K562 (cell line): ENCODE data around the gene EMC1. TPM values are rescaled to one million over a fixed set of nuclear protein-coding genes. Genes with fewer than 3 reads are reported as not detected.

ENCODE experiments used
- ATAC-seq: fragments of 200-7000 bp; cut with Tn5 transposase; 3 replicates; pipeline ENCODE4 v1.9.1; 2020; ENCODE audit warnings: moderate library complexity
- BruUV-seq: library from RNA; stranded (reverse); fragments of 400-500 nt; replicated peaks from 2 replicates; lab custom pipeline; 2021; lab: Mats Ljungman, UMichigan
- CTCF ChIA-PET: fragments of 300-600 bp; formaldehyde crosslinking; extraction: SDS; loops from one replicate; lab custom pipeline; 2021; ENCODE audit warnings: low intra/inter-chr PET ratio; lab: Yijun Ruan, JAX
- POLR2A ChIA-PET: fragments of 300-600, 350-650 bp; sonication (Branson Sonifier 250); formaldehyde crosslinking; extraction: SDS; loops from one replicate; lab custom pipeline; 2021; ENCODE audit warnings: antibody characterized with exemption, inconsistent platforms; lab: Yijun Ruan, JAX
- DNase-seq, 4 experiments: peaks; one replicate each; pipeline versions ENCODE4 v3.0.0 to v3.0.0-alpha.2; 2011 to 2018; ENCODE audit warnings: low spot score in 3 of 4, mixed read lengths in 3 of 4; ENCODE audit errors: extremely low read depth in 1 of 4
- FAIRE-seq: peaks from 2 replicates; lab custom pipeline; 2011; peaks lifted over from hg19 to GRCh38; lab: Jason Lieb, UNC
- H2AFZ ChIP-seq: 2 replicates; pipeline ENCODE4 v1.6.0; 2011; ENCODE audit warnings: low read depth, low read length, control low read depth, inconsistent platforms
- H3K27ac ChIP-seq: fragments of 200-600 bp; 3 replicates; pipeline ENCODE4 v1.8.0; 2011; ENCODE audit warnings: low read depth, mild to moderate bottlenecking, control low read depth, inconsistent platforms, low read length, moderate library complexity, mixed read lengths; ENCODE audit errors: extremely low read depth
- H3K27me3 ChIP-seq, 2 experiments: fragments of 300-600 bp in 1 of 2; 2 replicates in 1 of 2; 3 replicates in 1 of 2; pipeline versions ENCODE4 v1.6.0 to v1.8.0; 2011; ENCODE audit warnings: inconsistent platforms in 2 of 2, low read length in 2 of 2, mild to moderate bottlenecking in 1 of 2, mixed read lengths in 1 of 2, moderate library complexity in 1 of 2; ENCODE audit not compliant: control insufficient read depth in 2 of 2, insufficient read depth in 2 of 2
- H3K36me3 ChIP-seq: fragments of 300-600 bp; 3 replicates; pipeline ENCODE4 v1.8.0; 2011; ENCODE audit warnings: mild to moderate bottlenecking, low read length, inconsistent platforms; ENCODE audit not compliant: control insufficient read depth, insufficient read depth
- H3K4me1 ChIP-seq, 2 experiments: fragments of 200-600 bp in 1 of 2; replicated peaks in 1 of 2; 2 replicates in 1 of 2; 3 replicates in 1 of 2; pipeline versions ENCODE4 v1.5.1 to v1.8.0; 2011; ENCODE audit warnings: inconsistent platforms in 2 of 2, low read length in 2 of 2, mild to moderate bottlenecking in 1 of 2, mixed read lengths in 1 of 2, moderate library complexity in 1 of 2; ENCODE audit not compliant: control insufficient read depth in 2 of 2, insufficient read depth in 2 of 2
- H3K4me2 ChIP-seq: 2 replicates; pipeline ENCODE4 v1.6.1; 2011; ENCODE audit warnings: low read length, control low read depth, inconsistent platforms, mixed read lengths; ENCODE audit not compliant: insufficient read depth
- H3K4me3 ChIP-seq: fragments of 200-600 bp; sonication (generic), shearing (Covaris generic); 2 replicates; pipeline ENCODE4 v1.5.1; 2016; ENCODE audit warnings: control low read depth, inconsistent platforms
- H3K79me2 ChIP-seq: fragments of 200-600 bp; 3 replicates; pipeline ENCODE4 v1.8.0; 2011; ENCODE audit warnings: low read length, inconsistent platforms; ENCODE audit not compliant: control insufficient read depth, insufficient read depth
- H3K9ac ChIP-seq, 2 experiments: 2 replicates each; pipeline versions ENCODE4 v1.6.0 to v1.6.1; 2011; ENCODE audit warnings: low read depth in 2 of 2, low read length in 2 of 2, control low read depth in 1 of 2, inconsistent platforms in 1 of 2, mild to moderate bottlenecking in 1 of 2, mixed read lengths in 1 of 2; ENCODE audit not compliant: insufficient read depth in 1 of 2
- H3K9me1 ChIP-seq: one replicate; pipeline ENCODE4 v1.6.0; 2011; ENCODE audit warnings: inconsistent platforms, mild to moderate bottlenecking, low read length, moderate library complexity; ENCODE audit not compliant: control insufficient read depth, insufficient read depth
- H3K9me3 ChIP-seq: replicated peaks from 2 replicates; pipeline ENCODE4 v1.5.1; 2011; ENCODE audit warnings: low read depth, low read length, inconsistent platforms; ENCODE audit not compliant: control insufficient read depth, insufficient read depth
- H4K20me1 ChIP-seq: replicated peaks from 2 replicates; pipeline ENCODE4 v1.6.1; 2011; ENCODE audit warnings: low read length, inconsistent platforms, mixed read lengths; ENCODE audit not compliant: control insufficient read depth, insufficient read depth
- ETV5 ChIP-seq: sonication (generic); formaldehyde crosslinking; IDR thresholded peaks from 2 replicates; pipeline ENCODE4 v1.4.0; 2020; ENCODE audit warnings: low read depth, mild to moderate bottlenecking, missing genetic modification reagents
- MTA3 ChIP-seq: fragments of 450-650 bp; formaldehyde crosslinking; IDR thresholded peaks from 2 replicates; pipeline ENCODE4 v1.6.1; 2017; ENCODE audit warnings: mild to moderate bottlenecking, borderline replicate concordance
- NCOA1 ChIP-seq: fragments of 450-650 bp; IDR thresholded peaks from 2 replicates; pipeline ENCODE4 v1.6.1; 2016; ENCODE audit warnings: low read depth
- NFE2L1 ChIP-seq: fragments of 450-650 bp; IDR thresholded peaks from 2 replicates; pipeline ENCODE4 v1.6.1; 2016; ENCODE audit warnings: missing genetic modification characterization, low read depth, mild to moderate bottlenecking, missing compliant biosample characterization, moderate library complexity, borderline replicate concordance
- NFIX ChIP-seq: fragments of 250-450 bp; sonication (Bioruptor Pico); IDR thresholded peaks from 2 replicates; pipeline ENCODE4 v1.4.0; 2020; ENCODE audit warnings: low read depth, mild to moderate bottlenecking, moderate library complexity
- SOX6 ChIP-seq: fragments of 450-650 bp; IDR thresholded peaks from 2 replicates; pipeline ENCODE4 v1.6.1; 2014; ENCODE audit warnings: mild to moderate bottlenecking
- TAF1 ChIP-seq: IDR thresholded peaks from 2 replicates; pipeline ENCODE4 v1.6.1; 2011; ENCODE audit warnings: mild to moderate bottlenecking, low read length, moderate library complexity; ENCODE audit not compliant: insufficient read depth, control insufficient read depth, severe bottlenecking; ENCODE audit errors: extremely low read depth
- ZNF324 ChIP-seq: fragments of 250-450 bp; sonication (Bioruptor Pico); IDR thresholded peaks from 2 replicates; pipeline ENCODE4 v1.4.0; 2020; ENCODE audit warnings: mild to moderate bottlenecking
- ZNF354B ChIP-seq: fragments of 250-450 bp; sonication (Bioruptor Pico); IDR thresholded peaks from 2 replicates; pipeline ENCODE4 v1.4.0; 2020
- WGBS: fragments of 100-300 bp; shearing (Covaris generic); methylation state at CpG from one replicate; pipeline ENCODE4 v1.1.6; 2016; ENCODE audit warnings: low coverage, mixed read lengths; ENCODE audit not compliant: insufficient coverage; ENCODE audit errors: missing lambda C conversion rate; 5-methylcytosine and 5-hydroxymethylcytosine counted together
- in situ Hi-C: fragments of 300-500 bp; cut with MboI; formaldehyde crosslinking; loops from 4 replicates; pipeline ENCODE4 v1.15.0; 2018; ENCODE audit warnings: inconsistent platforms, mixed read lengths
- intact Hi-C: fragments of 100-400 bp; cut with micrococcal nuclease; formaldehyde crosslinking; loops from 2 replicates; pipeline ENCODE4 v1.14.2; 2022
- polyA plus RNA-seq, 8 experiments: library from polyadenylated mRNA; depleted of rRNA in 4 of 8; stranded (reverse) in 5 of 8; unstranded in 3 of 8; fragments of >200 nt; fragmentation: Nextera tagmentation in 2 of 8; fragmentation: Illumina TruSeq in 1 of 8; extraction: Ambion mirVana in 2 of 8; extraction: Trizol in 1 of 8; gene quantifications; 2 replicates each; pipeline versions ENCODE4 v1.2.1 to v1.2.3, GENCODE V29; 2011 to 2014; ENCODE audit warnings: inconsistent platforms in 1 of 8, missing spikeins in 1 of 8
- total RNA-seq, 7 experiments: library from RNA; depleted of rRNA in 6 of 7; stranded (reverse); fragments of >200 nt in 6 of 7; fragmentation: Illumina TruSeq in 2 of 7; extraction: Trizol in 2 of 7; gene quantifications; 2 replicates each; pipeline versions ENCODE4 v1.2.1 to v1.2.3, GENCODE V29; 2011 to 2021; ENCODE audit warnings: low replicate concordance in 1 of 7
- TF ChIP-seq, protein P1 (sequence below): fragments of 200-600 bp; sonication (generic); IDR thresholded peaks from one replicate; pipeline ENCODE4 v1.6.1; 2012; ENCODE audit warnings: mild to moderate bottlenecking, low read depth, low read length, inconsistent platforms
- TF ChIP-seq, protein P2 (sequence below): fragments of 450-650 bp; IDR thresholded peaks from 2 replicates; pipeline ENCODE4 v1.6.1; 2014; ENCODE audit warnings: low read depth, mild to moderate bottlenecking, moderate library complexity, borderline replicate concordance

Gene EMC1
- total and polyA plus RNA-seq, 9 of the 15 experiments (the other 6 are each of a cell fraction or from before 2014, with no cell fraction given): 17.8 to 88.2 (median 37.4) TPM

GRCh38 chr1:19198820-19199219, 52.5 kb downstream of the EMC1 start:
- intact Hi-C loops: no loop called here
- peaks cover 4 to 14% of the 10 kb centered on the region in 2 experiments; a peak in 3 of 5 replicates for H3K4me1 ChIP-seq
- no peak overlapping the region for H3K27ac ChIP-seq
- no peak for FAIRE-seq
- peaks cover 24% of the 10 kb centered on the region for H4K20me1 ChIP-seq
- H3K4me2 ChIP-seq: no peak overlapping the region
- peaks cover 54% of the 10 kb centered on the region for H3K79me2 ChIP-seq
- ATAC-seq: no peak
- H3K36me3 ChIP-seq: peaks cover 87% of the 10 kb centered on the region
- no peaks in the 10 kb centered on the region for H3K9me1 ChIP-seq
- POLR2A ChIA-PET: interaction anchor here (0.8 to 5.4 kb wide), 7 partner anchors 7 to 214 kb away, joined by 3 to 42 read pairs (median 8); partner anchors contain the start of gene UBR4
- no peaks in the 10 kb centered on the region for H3K27me3 ChIP-seq
- in situ Hi-C loops: no loop called here
- CTCF ChIA-PET: no interaction called here
- no peak for DNase-seq
- no peaks in the 10 kb centered on the region for H3K9me3 ChIP-seq
- BruUV-seq: TSS peak; percentile 1
- WGBS: 96% methylated on average over 4 of the region's 4 CpGs
- H3K4me3 ChIP-seq: no peak overlapping the region
- H3K9ac ChIP-seq: no peak overlapping the region
- no peak overlapping the region for H2AFZ ChIP-seq
- peak; percentile 91 for TF ChIP-seq NFIX (CRISPR knock-in tag)
- TF ChIP-seq, protein P1, sequence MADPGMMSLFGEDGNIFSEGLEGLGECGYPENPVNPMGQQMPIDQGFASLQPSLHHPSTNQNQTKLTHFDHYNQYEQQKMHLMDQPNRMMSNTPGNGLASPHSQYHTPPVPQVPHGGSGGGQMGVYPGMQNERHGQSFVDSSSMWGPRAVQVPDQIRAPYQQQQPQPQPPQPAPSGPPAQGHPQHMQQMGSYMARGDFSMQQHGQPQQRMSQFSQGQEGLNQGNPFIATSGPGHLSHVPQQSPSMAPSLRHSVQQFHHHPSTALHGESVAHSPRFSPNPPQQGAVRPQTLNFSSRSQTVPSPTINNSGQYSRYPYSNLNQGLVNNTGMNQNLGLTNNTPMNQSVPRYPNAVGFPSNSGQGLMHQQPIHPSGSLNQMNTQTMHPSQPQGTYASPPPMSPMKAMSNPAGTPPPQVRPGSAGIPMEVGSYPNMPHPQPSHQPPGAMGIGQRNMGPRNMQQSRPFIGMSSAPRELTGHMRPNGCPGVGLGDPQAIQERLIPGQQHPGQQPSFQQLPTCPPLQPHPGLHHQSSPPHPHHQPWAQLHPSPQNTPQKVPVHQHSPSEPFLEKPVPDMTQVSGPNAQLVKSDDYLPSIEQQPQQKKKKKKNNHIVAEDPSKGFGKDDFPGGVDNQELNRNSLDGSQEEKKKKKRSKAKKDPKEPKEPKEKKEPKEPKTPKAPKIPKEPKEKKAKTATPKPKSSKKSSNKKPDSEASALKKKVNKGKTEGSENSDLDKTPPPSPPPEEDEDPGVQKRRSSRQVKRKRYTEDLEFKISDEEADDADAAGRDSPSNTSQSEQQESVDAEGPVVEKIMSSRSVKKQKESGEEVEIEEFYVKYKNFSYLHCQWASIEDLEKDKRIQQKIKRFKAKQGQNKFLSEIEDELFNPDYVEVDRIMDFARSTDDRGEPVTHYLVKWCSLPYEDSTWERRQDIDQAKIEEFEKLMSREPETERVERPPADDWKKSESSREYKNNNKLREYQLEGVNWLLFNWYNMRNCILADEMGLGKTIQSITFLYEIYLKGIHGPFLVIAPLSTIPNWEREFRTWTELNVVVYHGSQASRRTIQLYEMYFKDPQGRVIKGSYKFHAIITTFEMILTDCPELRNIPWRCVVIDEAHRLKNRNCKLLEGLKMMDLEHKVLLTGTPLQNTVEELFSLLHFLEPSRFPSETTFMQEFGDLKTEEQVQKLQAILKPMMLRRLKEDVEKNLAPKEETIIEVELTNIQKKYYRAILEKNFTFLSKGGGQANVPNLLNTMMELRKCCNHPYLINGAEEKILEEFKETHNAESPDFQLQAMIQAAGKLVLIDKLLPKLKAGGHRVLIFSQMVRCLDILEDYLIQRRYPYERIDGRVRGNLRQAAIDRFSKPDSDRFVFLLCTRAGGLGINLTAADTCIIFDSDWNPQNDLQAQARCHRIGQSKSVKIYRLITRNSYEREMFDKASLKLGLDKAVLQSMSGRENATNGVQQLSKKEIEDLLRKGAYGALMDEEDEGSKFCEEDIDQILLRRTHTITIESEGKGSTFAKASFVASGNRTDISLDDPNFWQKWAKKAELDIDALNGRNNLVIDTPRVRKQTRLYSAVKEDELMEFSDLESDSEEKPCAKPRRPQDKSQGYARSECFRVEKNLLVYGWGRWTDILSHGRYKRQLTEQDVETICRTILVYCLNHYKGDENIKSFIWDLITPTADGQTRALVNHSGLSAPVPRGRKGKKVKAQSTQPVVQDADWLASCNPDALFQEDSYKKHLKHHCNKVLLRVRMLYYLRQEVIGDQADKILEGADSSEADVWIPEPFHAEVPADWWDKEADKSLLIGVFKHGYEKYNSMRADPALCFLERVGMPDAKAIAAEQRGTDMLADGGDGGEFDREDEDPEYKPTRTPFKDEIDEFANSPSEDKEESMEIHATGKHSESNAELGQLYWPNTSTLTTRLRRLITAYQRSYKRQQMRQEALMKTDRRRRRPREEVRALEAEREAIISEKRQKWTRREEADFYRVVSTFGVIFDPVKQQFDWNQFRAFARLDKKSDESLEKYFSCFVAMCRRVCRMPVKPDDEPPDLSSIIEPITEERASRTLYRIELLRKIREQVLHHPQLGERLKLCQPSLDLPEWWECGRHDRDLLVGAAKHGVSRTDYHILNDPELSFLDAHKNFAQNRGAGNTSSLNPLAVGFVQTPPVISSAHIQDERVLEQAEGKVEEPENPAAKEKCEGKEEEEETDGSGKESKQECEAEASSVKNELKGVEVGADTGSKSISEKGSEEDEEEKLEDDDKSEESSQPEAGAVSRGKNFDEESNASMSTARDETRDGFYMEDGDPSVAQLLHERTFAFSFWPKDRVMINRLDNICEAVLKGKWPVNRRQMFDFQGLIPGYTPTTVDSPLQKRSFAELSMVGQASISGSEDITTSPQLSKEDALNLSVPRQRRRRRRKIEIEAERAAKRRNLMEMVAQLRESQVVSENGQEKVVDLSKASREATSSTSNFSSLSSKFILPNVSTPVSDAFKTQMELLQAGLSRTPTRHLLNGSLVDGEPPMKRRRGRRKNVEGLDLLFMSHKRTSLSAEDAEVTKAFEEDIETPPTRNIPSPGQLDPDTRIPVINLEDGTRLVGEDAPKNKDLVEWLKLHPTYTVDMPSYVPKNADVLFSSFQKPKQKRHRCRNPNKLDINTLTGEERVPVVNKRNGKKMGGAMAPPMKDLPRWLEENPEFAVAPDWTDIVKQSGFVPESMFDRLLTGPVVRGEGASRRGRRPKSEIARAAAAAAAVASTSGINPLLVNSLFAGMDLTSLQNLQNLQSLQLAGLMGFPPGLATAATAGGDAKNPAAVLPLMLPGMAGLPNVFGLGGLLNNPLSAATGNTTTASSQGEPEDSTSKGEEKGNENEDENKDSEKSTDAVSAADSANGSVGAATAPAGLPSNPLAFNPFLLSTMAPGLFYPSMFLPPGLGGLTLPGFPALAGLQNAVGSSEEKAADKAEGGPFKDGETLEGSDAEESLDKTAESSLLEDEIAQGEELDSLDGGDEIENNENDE: no peak
- TF ChIP-seq SOX6: no peak
- no peak for TF ChIP-seq ZNF324 (CRISPR knock-in tag)
- TF ChIP-seq, protein P2, sequence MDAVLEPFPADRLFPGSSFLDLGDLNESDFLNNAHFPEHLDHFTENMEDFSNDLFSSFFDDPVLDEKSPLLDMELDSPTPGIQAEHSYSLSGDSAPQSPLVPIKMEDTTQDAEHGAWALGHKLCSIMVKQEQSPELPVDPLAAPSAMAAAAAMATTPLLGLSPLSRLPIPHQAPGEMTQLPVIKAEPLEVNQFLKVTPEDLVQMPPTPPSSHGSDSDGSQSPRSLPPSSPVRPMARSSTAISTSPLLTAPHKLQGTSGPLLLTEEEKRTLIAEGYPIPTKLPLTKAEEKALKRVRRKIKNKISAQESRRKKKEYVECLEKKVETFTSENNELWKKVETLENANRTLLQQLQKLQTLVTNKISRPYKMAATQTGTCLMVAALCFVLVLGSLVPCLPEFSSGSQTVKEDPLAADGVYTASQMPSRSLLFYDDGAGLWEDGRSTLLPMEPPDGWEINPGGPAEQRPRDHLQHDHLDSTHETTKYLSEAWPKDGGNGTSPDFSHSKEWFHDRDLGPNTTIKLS: no peak
- TF ChIP-seq NFE2L1 (tag): no peak
- TF ChIP-seq NCOA1: no peak
- no peak for TF ChIP-seq ETV5 (CRISPR knock-in tag)
- no peak for TF ChIP-seq MTA3
- no peak for TF ChIP-seq ZNF354B (CRISPR knock-in tag)
- TF ChIP-seq TAF1: no peak
